ENCODE data around the gene PRMT7. TPM values are rescaled to one million over a fixed set of nuclear protein-coding genes. Genes with fewer than 3 reads are reported as not detected.

Gene PRMT7
- total RNA-seq, 4 donors from 2014 or later: 11.5 to 34.9 (median 27.4) TPM

- Histone ChIP-seq H3K36me3 (peaks cover 0 to 100% of the 10 kb centered on the region in 2 donors), H3K4me3 (no peak overlapping the region), H3K27ac (no peak overlapping the region), H3K27me3 (no peaks in the 10 kb centered on the region), H3K9me3 (no peaks in the 10 kb centered on the region), H3K4me1 (no peaks in the 10 kb centered on the region)
- WGBS, 2 donors (ENCODE audit: low coverage in 1 of 2): 83 to 97% methylated on average over 3 to 7 of the region's 11 CpGs
- ATAC-seq: no peak
- no peak for TF ChIP-seq POLR2A (IDR thresholded peaks at IDR 0.05)
- no peak for TF ChIP-seq EP300 (IDR thresholded peaks at IDR 0.05)
- TF ChIP-seq, protein P1, sequence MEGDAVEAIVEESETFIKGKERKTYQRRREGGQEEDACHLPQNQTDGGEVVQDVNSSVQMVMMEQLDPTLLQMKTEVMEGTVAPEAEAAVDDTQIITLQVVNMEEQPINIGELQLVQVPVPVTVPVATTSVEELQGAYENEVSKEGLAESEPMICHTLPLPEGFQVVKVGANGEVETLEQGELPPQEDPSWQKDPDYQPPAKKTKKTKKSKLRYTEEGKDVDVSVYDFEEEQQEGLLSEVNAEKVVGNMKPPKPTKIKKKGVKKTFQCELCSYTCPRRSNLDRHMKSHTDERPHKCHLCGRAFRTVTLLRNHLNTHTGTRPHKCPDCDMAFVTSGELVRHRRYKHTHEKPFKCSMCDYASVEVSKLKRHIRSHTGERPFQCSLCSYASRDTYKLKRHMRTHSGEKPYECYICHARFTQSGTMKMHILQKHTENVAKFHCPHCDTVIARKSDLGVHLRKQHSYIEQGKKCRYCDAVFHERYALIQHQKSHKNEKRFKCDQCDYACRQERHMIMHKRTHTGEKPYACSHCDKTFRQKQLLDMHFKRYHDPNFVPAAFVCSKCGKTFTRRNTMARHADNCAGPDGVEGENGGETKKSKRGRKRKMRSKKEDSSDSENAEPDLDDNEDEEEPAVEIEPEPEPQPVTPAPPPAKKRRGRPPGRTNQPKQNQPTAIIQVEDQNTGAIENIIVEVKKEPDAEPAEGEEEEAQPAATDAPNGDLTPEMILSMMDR (IDR thresholded peaks at IDR 0.05): no peak
- no peak for TF ChIP-seq POLR2AphosphoS5 (IDR thresholded peaks at IDR 0.05)
These were observed 41.2 kb downstream of the PRMT7 start for GRCh38 chr16:68351991-68352431.

DNA sequence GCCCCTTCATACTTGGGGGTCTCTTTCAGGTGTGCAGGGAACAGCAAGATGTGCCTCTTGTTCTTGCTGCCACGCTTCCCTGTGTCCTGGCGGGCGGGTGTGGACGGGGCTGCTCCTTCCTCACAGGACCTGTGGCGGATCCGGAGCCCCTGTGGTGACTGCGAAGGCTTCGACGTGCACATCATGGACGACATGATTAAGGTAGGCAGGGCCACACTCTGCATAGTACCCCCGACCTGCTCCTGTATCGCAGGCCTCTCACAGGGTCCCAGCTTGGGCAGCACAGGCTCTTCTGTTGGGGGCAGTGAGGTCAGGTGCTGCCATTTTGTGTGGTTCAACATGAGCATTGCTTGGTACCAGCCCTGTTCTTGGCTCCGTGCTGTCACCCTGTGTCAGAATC lies 42.5 kb downstream of the PRMT7 start:
- 88 to 93% methylated on average over 1 to 3 of the region's 13 CpGs for WGBS, 2 donors (ENCODE audit: low coverage in 1 of 2)
- ATAC-seq: no peak

GRCh38 chr16:68354816-68355215 lies 44.0 kb downstream of the PRMT7 start:
- peaks cover 0 to 100% of the 10 kb centered on the region in 2 donors for H3K36me3 ChIP-seq
- no peak overlapping the region for H3K4me3 ChIP-seq
- no peaks in the 10 kb centered on the region for H3K4me1 ChIP-seq
- no peaks in the 10 kb centered on the region for H3K27me3 ChIP-seq
- ATAC-seq: no peak
- no peak for TF ChIP-seq POLR2A (IDR thresholded peaks at IDR 0.05)
- WGBS, 2 donors (ENCODE audit: low coverage in 1 of 2): 80 to 90% methylated on average over 2 of the region's 9 CpGs
- H3K27ac ChIP-seq: no peak overlapping the region
- H3K9me3 ChIP-seq: no peaks in the 10 kb centered on the region

More for the DNA sequence above, 42.5 kb downstream of the PRMT7 start:
- TF ChIP-seq EP300 (IDR thresholded peaks at IDR 0.05): no peak
- TF ChIP-seq, protein P1 (IDR thresholded peaks at IDR 0.05): no peak
- no peak for TF ChIP-seq POLR2AphosphoS5 (IDR thresholded peaks at IDR 0.05)
- no peak for TF ChIP-seq POLR2A (IDR thresholded peaks at IDR 0.05)
- Histone ChIP-seq H3K4me1 (no peaks in the 10 kb centered on the region), H3K27me3 (no peaks in the 10 kb centered on the region), H3K9me3 (no peaks in the 10 kb centered on the region), H3K4me3 (no peak overlapping the region), H3K36me3 (peaks cover 0 to 100% of the 10 kb centered on the region in 2 donors), H3K27ac (no peak overlapping the region)

- H3K4me1 ChIP-seq: no peaks in the 10 kb centered on the region
- WGBS, 2 donors (ENCODE audit: low coverage in 1 of 2): no CpG with 5 or more reads among the region's 28 CpGs
- no peaks in the 10 kb centered on the region for H3K27me3 ChIP-seq
- ATAC-seq: no peak
- TF ChIP-seq EP300 (IDR thresholded peaks at IDR 0.05) (no peak), POLR2AphosphoS5 (IDR thresholded peaks at IDR 0.05) (no peak), POLR2A (IDR thresholded peaks at IDR 0.05) (no peak)
- TF ChIP-seq, protein P1 (IDR thresholded peaks at IDR 0.05): no peak
- no peak overlapping the region for H3K27ac ChIP-seq
- no peaks in the 10 kb centered on the region for H3K9me3 ChIP-seq
- H3K4me3 ChIP-seq: no peak overlapping the region
- peaks cover 0 to 97% of the 10 kb centered on the region in 2 donors for H3K36me3 ChIP-seq
These were observed 44.8 kb downstream of the PRMT7 start for GRCh38 chr16:68355447-68356248.

GRCh38 chr16:68356249-68356918 lies 45.6 kb downstream of the PRMT7 start:
- no CpG with 5 or more reads among the region's 28 CpGs for WGBS, 2 donors (ENCODE audit: low coverage in 1 of 2)
- Histone ChIP-seq H3K4me1 (no peaks in the 10 kb centered on the region), H3K4me3 (no peak overlapping the region), H3K27me3 (no peaks in the 10 kb centered on the region), H3K27ac (no peak overlapping the region), H3K36me3 (peaks cover 0 to 91% of the 10 kb centered on the region in 2 donors), H3K9me3 (no peaks in the 10 kb centered on the region)
- TF ChIP-seq, protein P1 (IDR thresholded peaks at IDR 0.05): no peak
- TF ChIP-seq POLR2AphosphoS5 (IDR thresholded peaks at IDR 0.05): no peak
- TF ChIP-seq POLR2A (IDR thresholded peaks at IDR 0.05): no peak
- no peak for ATAC-seq

All from gastroesophageal sphincter (tissue), 4 donors.